ENCODE data around the gene PRMT9.
A peak's percentile ranks its signal among the peaks of the same experiment; 100 is the strongest.

PRMT9 gene

GRCh38 chr4:147628415-147628814 is 55.5 kb downstream of the PRMT9 start:
- DNase-seq (ENCODE audit: extremely low spot score, insufficient read length, low read depth) (no peak), FAIRE-seq (no peak)

DNA sequence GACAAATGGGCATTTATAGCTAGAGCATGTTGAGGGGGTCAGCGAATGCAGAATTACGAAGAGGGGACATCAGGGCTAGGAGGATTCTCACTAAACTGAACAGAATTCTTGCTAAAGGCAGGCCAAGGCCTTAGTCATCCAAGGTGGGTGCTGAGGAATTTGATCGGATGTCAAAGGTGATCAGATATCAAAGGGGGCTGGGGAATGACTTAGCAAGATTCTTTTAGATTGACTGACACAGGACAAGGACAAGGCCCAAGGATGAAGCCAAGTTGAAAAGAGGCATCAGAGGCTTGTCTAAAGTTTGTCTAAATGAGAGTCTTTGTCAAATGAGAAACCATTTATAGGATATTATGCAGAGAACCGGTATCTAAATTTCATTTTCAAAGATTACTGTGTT is 57.1 kb downstream of the PRMT9 start:
- DNase-seq (ENCODE audit: extremely low spot score, insufficient read length, low read depth) = no peak
- no peak for FAIRE-seq

DNA sequence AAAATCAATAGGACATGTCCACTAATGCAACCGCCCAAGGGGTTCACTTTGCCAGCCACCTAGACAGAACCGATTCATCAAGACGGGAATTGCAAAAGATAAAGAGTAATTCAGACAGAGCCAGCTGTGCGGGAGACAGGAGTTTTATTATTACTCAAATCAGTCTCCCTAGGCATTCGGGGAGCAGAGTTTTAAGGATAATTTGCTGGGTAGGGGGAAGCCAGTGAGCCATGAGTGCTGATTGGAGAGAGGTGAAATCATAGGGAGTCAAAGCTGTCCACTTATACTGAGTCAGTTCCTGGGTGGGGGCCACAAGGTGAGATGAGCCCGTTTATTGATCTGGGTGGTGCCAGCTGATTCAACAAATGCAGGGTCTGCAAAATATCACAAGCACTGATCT is 58.2 kb downstream of the PRMT9 start:
- DNase-seq (ENCODE audit: extremely low spot score, insufficient read length, low read depth) (no peak), FAIRE-seq (no peak)

GRCh38 chr4:147620315-147620714 is 63.6 kb downstream of the PRMT9 start:
- DNase-seq (ENCODE audit: extremely low spot score, insufficient read length, low read depth) = no peak
- FAIRE-seq = no peak

- DNase-seq (ENCODE audit: extremely low spot score, insufficient read length, low read depth) (no peak), FAIRE-seq (no peak)
Observed at GRCh38 chr4:147617841-147618691, 65.9 kb downstream of the PRMT9 start.

GRCh38 chr4:147617173-147617840 is 66.7 kb downstream of the PRMT9 start, which contains the start of gene TMEM184C:
Gene TMEM184C (plus strand): TSS chr4:147617397. CDS start chr4:147617957, 560 bp downstream.
- DNase-seq (ENCODE audit: extremely low spot score, insufficient read length, low read depth) = peak; percentile 88
- FAIRE-seq = peak; percentile 100

DNA sequence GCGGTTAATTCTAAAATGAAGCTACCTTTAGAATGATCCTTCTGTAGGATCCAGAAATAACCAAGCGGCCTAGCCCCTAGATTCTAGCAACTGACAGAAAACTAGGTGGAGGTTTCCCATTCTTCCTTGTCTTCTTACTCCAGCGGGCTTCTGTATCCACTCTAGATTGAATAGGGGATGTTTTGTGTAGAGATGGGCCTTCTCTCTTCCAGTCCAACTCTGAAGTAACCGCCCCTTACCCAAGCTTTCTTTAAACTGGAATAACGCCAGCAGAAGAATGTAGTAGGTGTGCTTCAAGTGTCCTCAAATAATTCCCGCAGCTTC is 67.2 kb downstream of the PRMT9 start:
- DNase-seq (ENCODE audit: extremely low spot score, insufficient read length, low read depth) (no peak), FAIRE-seq (no peak)

- DNase-seq (ENCODE audit: extremely low spot score, insufficient read length, low read depth) = no peak
- no peak for FAIRE-seq
Observed at GRCh38 chr4:147610686-147611085, 73.3 kb downstream of the PRMT9 start.

DNA sequence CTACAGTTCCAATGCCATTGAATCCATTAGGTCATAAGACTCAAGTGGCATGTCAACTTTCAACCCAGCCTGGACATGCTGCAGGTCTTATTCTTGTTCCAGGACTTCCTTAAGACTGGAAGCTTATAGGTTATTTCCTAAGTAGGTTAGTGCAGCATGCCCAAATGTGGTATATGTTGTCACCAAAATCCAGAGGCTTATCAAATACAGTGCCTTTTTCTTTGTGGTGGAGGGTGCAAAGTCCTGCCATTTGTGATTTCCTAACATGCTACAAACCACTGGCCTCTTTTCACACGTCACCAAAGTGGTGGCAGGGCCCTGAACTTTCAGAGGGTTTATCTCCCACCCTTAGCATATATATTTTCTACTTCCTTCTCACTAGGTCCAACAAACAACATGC is 76.5 kb downstream of the PRMT9 start:
- DNase-seq (ENCODE audit: extremely low spot score, insufficient read length, low read depth) (no peak), FAIRE-seq (no peak)

GRCh38 chr4:147605499-147605898 is 78.5 kb downstream of the PRMT9 start:
- no peak for DNase-seq (ENCODE audit: extremely low spot score, insufficient read length, low read depth)
- no peak for FAIRE-seq

- no peak for FAIRE-seq
- DNase-seq (ENCODE audit: extremely low spot score, insufficient read length, low read depth) = no peak
Observed at GRCh38 chr4:147599769-147600168, 84.2 kb downstream of the PRMT9 start.

DNA sequence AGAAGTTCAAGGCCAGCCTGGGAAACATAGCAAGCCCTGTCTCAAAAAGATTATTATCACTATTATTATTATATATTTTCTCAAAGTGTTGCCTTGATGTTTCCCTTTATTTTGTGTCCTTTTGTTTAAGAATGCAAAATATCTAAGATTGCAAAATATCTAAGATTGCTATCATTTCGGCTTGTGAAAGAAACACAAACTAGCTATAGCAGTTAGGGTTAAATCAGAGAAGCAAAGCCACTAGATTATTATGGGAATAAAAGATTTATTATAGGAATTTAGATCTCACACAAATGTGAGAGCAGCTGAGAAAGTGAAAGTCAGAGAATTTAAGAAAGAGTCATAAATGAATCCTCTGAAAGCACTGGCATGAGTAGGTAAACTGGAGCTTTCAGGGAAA is 84.8 kb downstream of the PRMT9 start:
- FAIRE-seq (no peak), DNase-seq (ENCODE audit: extremely low spot score, insufficient read length, low read depth) (no peak)

- DNase-seq (ENCODE audit: extremely low spot score, insufficient read length, low read depth) (no peak), FAIRE-seq (no peak)
Observed at GRCh38 chr4:147597561-147597960, 86.4 kb downstream of the PRMT9 start.

GRCh38 chr4:147596981-147597380 is 87.0 kb downstream of the PRMT9 start:
- no peak for FAIRE-seq
- no peak for DNase-seq (ENCODE audit: extremely low spot score, insufficient read length, low read depth)

- FAIRE-seq (no peak), DNase-seq (ENCODE audit: extremely low spot score, insufficient read length, low read depth) (no peak)
Observed at GRCh38 chr4:147596377-147596776, 87.6 kb downstream of the PRMT9 start.

- FAIRE-seq (no peak), DNase-seq (ENCODE audit: extremely low spot score, insufficient read length, low read depth) (no peak)
Observed at GRCh38 chr4:147594578-147594977, 89.4 kb downstream of the PRMT9 start.

DNA sequence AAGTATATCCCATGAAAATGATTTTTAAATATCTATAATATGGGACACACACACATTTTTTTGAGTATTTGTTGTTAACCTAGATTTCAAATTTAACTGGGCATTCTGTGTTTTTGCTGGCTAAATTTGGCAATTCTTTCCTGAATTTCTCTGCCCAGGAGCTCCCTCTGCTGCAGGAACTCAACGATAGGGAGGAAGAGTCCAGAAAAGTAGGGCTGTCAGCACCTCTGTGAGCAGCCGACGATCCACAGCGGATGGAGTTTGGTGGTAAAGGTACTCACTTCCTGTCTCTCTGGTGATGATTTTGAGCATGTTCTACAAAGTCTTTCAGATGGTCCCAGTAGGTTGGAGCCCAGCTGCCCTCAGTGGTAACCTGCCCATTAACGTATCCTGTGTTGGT is 89.9 kb downstream of the PRMT9 start:
- DNase-seq (ENCODE audit: extremely low spot score, insufficient read length, low read depth) (no peak), FAIRE-seq (no peak)

DNA sequence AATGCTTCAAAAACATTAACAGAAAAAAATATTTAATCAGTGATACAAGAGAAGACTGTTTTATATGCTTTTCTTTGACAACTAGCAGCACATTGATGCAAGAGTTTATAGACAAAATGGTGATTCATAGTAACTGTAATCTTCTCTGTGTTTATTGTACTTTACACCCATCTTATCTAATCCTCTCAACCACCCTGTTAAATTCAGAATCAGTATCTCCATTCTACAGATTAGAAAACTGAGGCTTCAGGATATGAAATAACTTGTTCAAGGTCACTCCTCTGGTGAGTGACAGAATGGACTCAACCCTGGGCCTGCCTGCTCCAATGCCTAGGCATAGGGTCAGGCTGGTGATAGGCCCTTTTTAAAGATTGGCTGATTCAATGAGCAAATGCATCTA is 92.9 kb downstream of the PRMT9 start:
- DNase-seq (ENCODE audit: extremely low spot score, insufficient read length, low read depth) (no peak), FAIRE-seq (no peak)

- DNase-seq (ENCODE audit: extremely low spot score, insufficient read length, low read depth) (peak; percentile 30), FAIRE-seq (peak; percentile 89)
Observed at GRCh38 chr4:147590249-147590920, 93.6 kb downstream of the PRMT9 start.

DNA sequence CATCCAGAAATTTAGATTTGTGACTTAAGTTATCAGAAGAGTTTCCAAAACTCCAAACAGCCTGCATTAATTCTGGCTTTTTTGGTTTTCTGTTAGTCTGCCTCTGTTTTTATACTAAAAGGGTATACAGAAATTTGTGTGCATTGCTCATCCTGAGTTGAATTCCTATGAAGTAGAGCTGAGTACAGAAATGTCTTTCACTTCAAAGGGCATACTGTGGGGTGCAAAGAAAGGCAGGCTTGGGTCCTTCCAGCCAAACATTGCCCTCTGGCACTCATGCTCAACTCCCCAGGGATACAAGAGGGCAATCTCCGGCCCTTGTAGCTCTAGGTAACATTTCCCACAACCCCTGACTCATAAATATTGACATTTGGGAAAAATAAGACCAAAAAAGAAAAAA is 94.4 kb downstream of the PRMT9 start:
- FAIRE-seq = no peak

More for the DNA sequence above, 94.4 kb downstream of the PRMT9 start:
- DNase-seq (ENCODE audit: extremely low spot score, insufficient read length, low read depth) = no peak

Measured in GM18507 (cell line).